ENCODE data around the gene C4orf17. TPM values are rescaled to one million over a fixed set of nuclear protein-coding genes. Genes with fewer than 3 reads are reported as not detected.

C4orf17 gene
- total RNA-seq, 3 donors from 2014 or later (not counting 1 experiment from before 2014, with no cell fraction given): not detected

GRCh38 chr4:99490286-99490685, 20.5 kb upstream of the C4orf17 start:
- no peaks in the 10 kb centered on the region for H3K4me1 ChIP-seq (ENCODE audit: control insufficient read depth, insufficient read depth, low read length)
- H3K4me3 ChIP-seq (ENCODE audit: low read length): no peak overlapping the region
- DNase-seq (no peak), ATAC-seq (no peak)
- peaks cover 0 to 2% of the 10 kb centered on the region in 2 donors for H3K27me3 Mint-ChIP-seq (ENCODE audit: low read depth in 2 of 2)
- H3K4me1 Mint-ChIP-seq: no peaks in the 10 kb centered on the region
- peaks cover 22% of the 10 kb centered on the region for H3K36me3 Mint-ChIP-seq
- no peaks in the 10 kb centered on the region for H3K27me3 ChIP-seq (ENCODE audit: control insufficient read depth, insufficient read depth, low read length)
- TF ChIP-seq, protein P1, sequence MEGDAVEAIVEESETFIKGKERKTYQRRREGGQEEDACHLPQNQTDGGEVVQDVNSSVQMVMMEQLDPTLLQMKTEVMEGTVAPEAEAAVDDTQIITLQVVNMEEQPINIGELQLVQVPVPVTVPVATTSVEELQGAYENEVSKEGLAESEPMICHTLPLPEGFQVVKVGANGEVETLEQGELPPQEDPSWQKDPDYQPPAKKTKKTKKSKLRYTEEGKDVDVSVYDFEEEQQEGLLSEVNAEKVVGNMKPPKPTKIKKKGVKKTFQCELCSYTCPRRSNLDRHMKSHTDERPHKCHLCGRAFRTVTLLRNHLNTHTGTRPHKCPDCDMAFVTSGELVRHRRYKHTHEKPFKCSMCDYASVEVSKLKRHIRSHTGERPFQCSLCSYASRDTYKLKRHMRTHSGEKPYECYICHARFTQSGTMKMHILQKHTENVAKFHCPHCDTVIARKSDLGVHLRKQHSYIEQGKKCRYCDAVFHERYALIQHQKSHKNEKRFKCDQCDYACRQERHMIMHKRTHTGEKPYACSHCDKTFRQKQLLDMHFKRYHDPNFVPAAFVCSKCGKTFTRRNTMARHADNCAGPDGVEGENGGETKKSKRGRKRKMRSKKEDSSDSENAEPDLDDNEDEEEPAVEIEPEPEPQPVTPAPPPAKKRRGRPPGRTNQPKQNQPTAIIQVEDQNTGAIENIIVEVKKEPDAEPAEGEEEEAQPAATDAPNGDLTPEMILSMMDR (IDR thresholded peaks at IDR 0.05): no peak
- no peak overlapping the region for H3K27ac Mint-ChIP-seq
- WGBS (ENCODE audit: insufficient coverage): 72% methylated on average over 4 of the region's 4 CpGs
- peaks cover 5 to 29% of the 10 kb centered on the region in 2 donors for H3K9me3 Mint-ChIP-seq
- no peak overlapping the region for H3K27ac ChIP-seq (ENCODE audit: low read length)
- peaks cover 18% of the 10 kb centered on the region for H3K9me3 ChIP-seq (ENCODE audit: control insufficient read depth, insufficient read depth, low read length)
- intact Hi-C loops (cut with micrococcal nuclease): no loop called here
- H3K4me3 Mint-ChIP-seq: no peak overlapping the region
- no peaks in the 10 kb centered on the region for H3K36me3 ChIP-seq (ENCODE audit: control insufficient read depth, insufficient read depth, low read length)

- ATAC-seq (no peak), DNase-seq (no peak)
- Histone ChIP-seq H3K36me3 (ENCODE audit: control insufficient read depth, insufficient read depth, low read length) (no peaks in the 10 kb centered on the region), H3K27me3 (ENCODE audit: control insufficient read depth, insufficient read depth, low read length) (no peaks in the 10 kb centered on the region), H3K4me3 (ENCODE audit: low read length) (no peak overlapping the region), H3K27ac (ENCODE audit: low read length) (no peak overlapping the region), H3K9me3 (ENCODE audit: control insufficient read depth, insufficient read depth, low read length) (no peaks in the 10 kb centered on the region), H3K4me1 (ENCODE audit: control insufficient read depth, insufficient read depth, low read length) (no peaks in the 10 kb centered on the region)
- Mint-ChIP-seq H3K27ac (no peak overlapping the region), H3K36me3 (no peaks in the 10 kb centered on the region), H3K4me1 (peaks cover 8% of the 10 kb centered on the region in 2 donors), H3K9me3 (peaks cover 0 to 4% of the 10 kb centered on the region in 2 donors), H3K4me3 (no peak overlapping the region), H3K27me3 (ENCODE audit: low read depth in 2 of 2) (peaks cover 0 to 6% of the 10 kb centered on the region in 2 donors)
- TF ChIP-seq, protein P1 (IDR thresholded peaks at IDR 0.05): no peak
- intact Hi-C loops (cut with micrococcal nuclease): no loop called here
- 61% methylated on average over 3 of the region's 3 CpGs for WGBS (ENCODE audit: insufficient coverage)
Observed at GRCh38 chr4:99504804-99505502, 5.9 kb upstream of the C4orf17 start.

GRCh38 chr4:99506781-99507180, 4.0 kb upstream of the C4orf17 start:
- no peaks in the 10 kb centered on the region for H3K36me3 ChIP-seq (ENCODE audit: control insufficient read depth, insufficient read depth, low read length)
- no peak overlapping the region for H3K4me3 ChIP-seq (ENCODE audit: low read length)
- Mint-ChIP-seq H3K4me3 (no peak overlapping the region), H3K36me3 (no peaks in the 10 kb centered on the region), H3K27ac (no peak overlapping the region), H3K9me3 (peaks cover 0 to 4% of the 10 kb centered on the region in 2 donors), H3K4me1 (peaks cover 8% of the 10 kb centered on the region in 2 donors), H3K27me3 (ENCODE audit: low read depth in 2 of 2) (peaks cover 7% of the 10 kb centered on the region in 2 donors)
- peak in 1 of 2 donors; percentile 5 for DNase-seq
- H3K27me3 ChIP-seq (ENCODE audit: control insufficient read depth, insufficient read depth, low read length): no peaks in the 10 kb centered on the region
- TF ChIP-seq, protein P1 (IDR thresholded peaks at IDR 0.05): no peak
- no peaks in the 10 kb centered on the region for H3K4me1 ChIP-seq (ENCODE audit: control insufficient read depth, insufficient read depth, low read length)
- H3K9me3 ChIP-seq (ENCODE audit: control insufficient read depth, insufficient read depth, low read length): no peaks in the 10 kb centered on the region
- intact Hi-C loops (cut with micrococcal nuclease): no loop called here
- WGBS (ENCODE audit: insufficient coverage): 77% methylated on average over 2 of the region's 2 CpGs
- no peak for ATAC-seq
- no peak overlapping the region for H3K27ac ChIP-seq (ENCODE audit: low read length)

- Histone ChIP-seq H3K9me3 (ENCODE audit: control insufficient read depth, insufficient read depth, low read length) (no peaks in the 10 kb centered on the region), H3K4me1 (ENCODE audit: control insufficient read depth, insufficient read depth, low read length) (no peaks in the 10 kb centered on the region), H3K4me3 (ENCODE audit: low read length) (no peak overlapping the region), H3K27ac (ENCODE audit: low read length) (no peak overlapping the region), H3K36me3 (ENCODE audit: control insufficient read depth, insufficient read depth, low read length) (no peaks in the 10 kb centered on the region), H3K27me3 (ENCODE audit: control insufficient read depth, insufficient read depth, low read length) (no peaks in the 10 kb centered on the region)
- ATAC-seq (no peak), DNase-seq (no peak)
- peaks cover 8% of the 10 kb centered on the region in 2 donors for H3K4me1 Mint-ChIP-seq
- TF ChIP-seq, protein P1 (IDR thresholded peaks at IDR 0.05): no peak
- 67% methylated on average over 1 of the region's 1 CpG for WGBS (ENCODE audit: insufficient coverage)
- peaks cover 0 to 4% of the 10 kb centered on the region in 2 donors for H3K9me3 Mint-ChIP-seq
- H3K27me3 Mint-ChIP-seq (ENCODE audit: low read depth in 2 of 2): peaks cover 5 to 13% of the 10 kb centered on the region in 2 donors
- no peaks in the 10 kb centered on the region for H3K36me3 Mint-ChIP-seq
- no peak overlapping the region for H3K4me3 Mint-ChIP-seq
- intact Hi-C loops (cut with micrococcal nuclease): no loop called here
- no peak overlapping the region for H3K27ac Mint-ChIP-seq
Observed at GRCh38 chr4:99507349-99507748, 3.5 kb upstream of the C4orf17 start.
